ENCODE measurements around the gene CDK5RAP2.

DNA sequence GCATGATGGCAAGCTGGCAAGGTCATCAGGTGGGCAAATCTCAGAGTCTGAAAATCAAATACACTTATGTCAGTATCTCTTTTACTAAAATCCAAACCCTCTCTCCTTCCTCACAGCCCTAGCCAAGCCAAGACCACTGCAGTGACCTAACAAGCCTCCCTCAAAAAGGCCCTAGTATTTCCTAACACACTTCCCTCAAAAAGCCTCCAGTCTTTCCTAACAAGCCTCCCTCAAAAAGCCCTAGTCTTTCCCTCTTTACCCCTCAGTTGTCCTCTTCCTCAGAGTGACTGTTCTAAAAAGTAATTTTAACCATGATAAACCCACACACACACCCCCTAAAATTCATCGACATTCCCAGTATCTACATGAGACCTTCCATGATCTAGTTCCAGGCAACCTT is 140.0 kb downstream of the CDK5RAP2 start:
- TF ChIP-seq, protein P1, sequence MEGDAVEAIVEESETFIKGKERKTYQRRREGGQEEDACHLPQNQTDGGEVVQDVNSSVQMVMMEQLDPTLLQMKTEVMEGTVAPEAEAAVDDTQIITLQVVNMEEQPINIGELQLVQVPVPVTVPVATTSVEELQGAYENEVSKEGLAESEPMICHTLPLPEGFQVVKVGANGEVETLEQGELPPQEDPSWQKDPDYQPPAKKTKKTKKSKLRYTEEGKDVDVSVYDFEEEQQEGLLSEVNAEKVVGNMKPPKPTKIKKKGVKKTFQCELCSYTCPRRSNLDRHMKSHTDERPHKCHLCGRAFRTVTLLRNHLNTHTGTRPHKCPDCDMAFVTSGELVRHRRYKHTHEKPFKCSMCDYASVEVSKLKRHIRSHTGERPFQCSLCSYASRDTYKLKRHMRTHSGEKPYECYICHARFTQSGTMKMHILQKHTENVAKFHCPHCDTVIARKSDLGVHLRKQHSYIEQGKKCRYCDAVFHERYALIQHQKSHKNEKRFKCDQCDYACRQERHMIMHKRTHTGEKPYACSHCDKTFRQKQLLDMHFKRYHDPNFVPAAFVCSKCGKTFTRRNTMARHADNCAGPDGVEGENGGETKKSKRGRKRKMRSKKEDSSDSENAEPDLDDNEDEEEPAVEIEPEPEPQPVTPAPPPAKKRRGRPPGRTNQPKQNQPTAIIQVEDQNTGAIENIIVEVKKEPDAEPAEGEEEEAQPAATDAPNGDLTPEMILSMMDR (IDR thresholded peaks at IDR 0.05 in 4 of 5, conservative IDR thresholded peaks at IDR 0.05 in 1 of 5): no peak
- TF ChIP-seq POLR2A (IDR thresholded peaks at IDR 0.05): no peak
